Upper lobe of left lung (tissue), 6 donors: ENCODE measurements around the gene SLC6A13. TPM values are rescaled to one million over a fixed set of nuclear protein-coding genes. Genes with fewer than 3 reads are reported as not detected.
"Not testable (repeated sequence)": the region's sequence is repeated elsewhere in the genome, so short reads cannot be mapped to it uniquely, and the experiment has no call there.

ENCODE experiments used
- ATAC-seq, 2 donors: fragments of 200-7000 bp; cut with Tn5 transposase; one replicate each; pipeline ENCODE4 v1.9.1; 2022; ENCODE audit warnings: mild to moderate bottlenecking in 2 of 2, moderate library complexity in 2 of 2; ENCODE audit not compliant: low FRiP score in 2 of 2
- DNase-seq, 2 donors: peaks; one replicate each; pipeline ENCODE4 v3.0.0-alpha.2; 2019 to 2020
- H3K27ac ChIP-seq, 4 donors: fragments of 200-600 bp; sonication (generic); one replicate each; pipeline ENCODE4 v1.5.1; 2016 to 2019
- H3K27me3 ChIP-seq, 4 donors: fragments of 200-600 bp; sonication (generic); one replicate each; pipeline ENCODE4 v1.5.1; 2017 to 2019
- H3K36me3 ChIP-seq, 4 donors: fragments of 200-600 bp; sonication (generic); one replicate each; pipeline ENCODE4 v1.5.1; 2016 to 2019
- H3K4me1 ChIP-seq, 4 donors: fragments of 200-600 bp; sonication (generic); one replicate each; pipeline ENCODE4 v1.5.1; 2018 to 2019
- H3K4me3 ChIP-seq, 4 donors: fragments of 200-600 bp; sonication (generic); one replicate each; pipeline ENCODE4 v1.5.1; 2017 to 2019; ENCODE audit warnings: mild to moderate bottlenecking in 2 of 4, moderate library complexity in 1 of 4
- H3K9me3 ChIP-seq, 4 donors: fragments of 200-600 bp; sonication (generic); one replicate each; pipeline ENCODE4 v1.5.1; 2018 to 2019
- CTCF ChIP-seq, 6 experiments: fragments of 450-650 bp in 4 of 6; fragments of 200-600 bp in 2 of 6; sonication (generic) in 2 of 6; IDR thresholded peaks; one replicate each; pipeline ENCODE4 v1.5.1; 2016 to 2019; ENCODE audit warnings: antibody characterized with exemption in 6 of 6
- EP300 ChIP-seq, 4 donors: sonication (generic); formaldehyde crosslinking; IDR thresholded peaks; one replicate each; pipeline ENCODE4 v1.5.1; 2017; ENCODE audit warnings: antibody characterized with exemption in 4 of 4, control low read depth in 2 of 4
- POLR2A ChIP-seq, 4 donors: fragments of 450-650 bp; IDR thresholded peaks; one replicate each; pipeline ENCODE4 v1.5.1; 2016 to 2017; ENCODE audit warnings: antibody characterized with exemption in 4 of 4, mild to moderate bottlenecking in 2 of 4
- POLR2AphosphoS5 ChIP-seq, 2 donors: sonication (generic); formaldehyde crosslinking; IDR thresholded peaks; one replicate each; pipeline ENCODE4 v1.5.1; 2017; ENCODE audit warnings: antibody characterized with exemption in 2 of 2
- WGBS, 2 donors: methylation state at CpG; one replicate each; pipeline ENCODE4 v1.1.5; 2017 to 2018; 5-methylcytosine and 5-hydroxymethylcytosine counted together
- total RNA-seq, 6 donors: library from RNA; depleted of rRNA in 4 of 6; stranded (reverse); fragments of >200 nt in 4 of 6; gene quantifications; one replicate each; pipeline versions ENCODE4 v1.1.0 to v1.2.1, GENCODE V29; 2016 to 2021
- donor health status: DM: no; HTN: no; CAD: no; lungs with moderate emphysema.
- donor health status: DM: no; HTN: yes; CAD: no; lungs with severe emphysema.

The SLC6A13 gene
- total RNA-seq, 6 donors from 2014 or later, result 1.6 to 2.3 (median 2.0) TPM; not detected in 1

- Histone ChIP-seq H3K4me1 (peaks cover 5 to 18% (median 7%) of the 10 kb centered on the region in 4 donors), H3K36me3 (no peaks in the 10 kb centered on the region), H3K9me3 (no peaks in the 10 kb centered on the region), H3K4me3 (no peak overlapping the region), H3K27me3 (no peaks in the 10 kb centered on the region), H3K27ac (no peak overlapping the region)
- no peak for DNase-seq
- ATAC-seq, result no peak
- WGBS, 2 donors, result 87 to 91% methylated on average over 5 to 8 of the region's 8 CpGs
- TF ChIP-seq EP300 (IDR thresholded peaks at IDR 0.05), result no peak
- no peak for TF ChIP-seq POLR2AphosphoS5 (IDR thresholded peaks at IDR 0.05)
- TF ChIP-seq CTCF (IDR thresholded peaks at IDR 0.05), result no peak
- TF ChIP-seq POLR2A (IDR thresholded peaks at IDR 0.05), result no peak
Observed at GRCh38 chr12:190881-191280, 71.8 kb downstream of the SLC6A13 start.

GRCh38 chr12:189622-189962 lies 73.0 kb downstream of the SLC6A13 start:
- TF ChIP-seq POLR2A (IDR thresholded peaks at IDR 0.05), result no peak
- Histone ChIP-seq H3K27ac (no peak overlapping the region), H3K4me1 (peaks cover 5 to 18% (median 7%) of the 10 kb centered on the region in 4 donors), H3K27me3 (no peaks in the 10 kb centered on the region), H3K36me3 (no peaks in the 10 kb centered on the region), H3K9me3 (no peaks in the 10 kb centered on the region), H3K4me3 (no peak overlapping the region)
- DNase-seq (no peak), ATAC-seq (no peak)
- 71 to 74% methylated on average over 6 of the region's 6 CpGs for WGBS, 2 donors

- peak; percentile 68 to 94 for ATAC-seq
Observed at GRCh38 chr12:188910-189621, 73.6 kb downstream of the SLC6A13 start.

GRCh38 chr12:187986-188909 lies 74.4 kb downstream of the SLC6A13 start:
- Histone ChIP-seq H3K4me1 (peaks cover 5 to 18% (median 7%) of the 10 kb centered on the region in 4 donors), H3K4me3 (peak overlapping the region in 3 of 4 donors; percentile 36 to 51 (median 50))
- H3K27ac ChIP-seq, H3K36me3 ChIP-seq, ATAC-seq, H3K27me3 ChIP-seq, H3K9me3 ChIP-seq: not testable (repeated sequence)
- peak in 1 of 2 donors; percentile 79 for DNase-seq
- WGBS, 2 donors, result 36 to 88% methylated on average over 18 to 48 of the region's 53 CpGs

More at GRCh38 chr12:188910-189621, 73.6 kb downstream of the SLC6A13 start:
- Histone ChIP-seq H3K4me3 (peak overlapping the region; percentile 35 to 51 (median 43)), H3K4me1 (peaks cover 5 to 18% (median 7%) of the 10 kb centered on the region in 4 donors), H3K9me3 (no peaks in the 10 kb centered on the region), H3K36me3 (no peaks in the 10 kb centered on the region), H3K27ac (no peak overlapping the region), H3K27me3 (no peaks in the 10 kb centered on the region)
- DNase-seq, result peak; percentile 46 to 92
- peak; percentile 71 to 87 (median 77) for TF ChIP-seq CTCF (IDR thresholded peaks at IDR 0.05)
- no peak for TF ChIP-seq POLR2A (IDR thresholded peaks at IDR 0.05)
- 8 to 17% methylated on average over 27 to 49 of the region's 52 CpGs for WGBS, 2 donors

- H3K9me3 ChIP-seq, result no peaks in the 10 kb centered on the region
- no peaks in the 10 kb centered on the region for H3K36me3 ChIP-seq
- WGBS, 2 donors, result 60 to 82% methylated on average over 1 to 11 of the region's 11 CpGs
- H3K27me3 ChIP-seq, result no peaks in the 10 kb centered on the region
- DNase-seq (no peak), ATAC-seq (no peak)
- H3K27ac ChIP-seq, result no peak overlapping the region
- peaks cover 5 to 18% (median 7%) of the 10 kb centered on the region in 4 donors for H3K4me1 ChIP-seq
- H3K4me3 ChIP-seq, result no peak overlapping the region
- TF ChIP-seq POLR2AphosphoS5 (IDR thresholded peaks at IDR 0.05), result no peak
Observed at GRCh38 chr12:186006-186625, 76.5 kb downstream of the SLC6A13 start.

GRCh38 chr12:185576-185955 lies 77.1 kb downstream of the SLC6A13 start:
- TF ChIP-seq POLR2A (IDR thresholded peaks at IDR 0.05) (no peak), EP300 (IDR thresholded peaks at IDR 0.05) (no peak), POLR2AphosphoS5 (IDR thresholded peaks at IDR 0.05) (no peak), CTCF (IDR thresholded peaks at IDR 0.05) (no peak)
- no peaks in the 10 kb centered on the region for H3K27me3 ChIP-seq
- no peaks in the 10 kb centered on the region for H3K9me3 ChIP-seq
- DNase-seq (no peak), ATAC-seq (no peak)
- 80% methylated on average over 8 of the region's 8 CpGs; no CpG with 5 or more reads in 1 of the 2 donors for WGBS, 2 donors
- H3K4me3 ChIP-seq, result no peak overlapping the region
- no peaks in the 10 kb centered on the region for H3K36me3 ChIP-seq
- no peak overlapping the region for H3K27ac ChIP-seq
- H3K4me1 ChIP-seq, result peaks cover 5 to 21% (median 7%) of the 10 kb centered on the region in 4 donors
